Naive B cell (primary cell): ENCODE data around the gene PIK3C3. TPM values are rescaled to one million over a fixed set of nuclear protein-coding genes. Genes with fewer than 3 reads are reported as not detected.

Experiments
- ATAC-seq, 2 donors: fragments of 150-1000 bp; cut with Tn5 transposase; 2 replicates each; pipeline ENCODE4 v1.10.0; 2021; ENCODE audit warnings: low read depth in 2 of 2, mild to moderate bottlenecking in 2 of 2, moderate library complexity in 2 of 2
- DNase-seq: peaks from one replicate; pipeline ENCODE4 v3.0.0; 2022
- H3K27ac Mint-ChIP-seq, 6 donors: one replicate each; pipeline ENCODE4 v1.8.0; 2020 to 2022; ENCODE audit warnings: mild to moderate bottlenecking in 6 of 6, mixed read lengths in 6 of 6, moderate library complexity in 5 of 6, inconsistent platforms in 2 of 6
- H3K27me3 Mint-ChIP-seq, 3 donors: one replicate each; pipeline ENCODE4 v1.8.0; 2021 to 2022; ENCODE audit warnings: mixed read lengths in 3 of 3, mild to moderate bottlenecking in 1 of 3
- H3K36me3 Mint-ChIP-seq, 2 donors: one replicate each; pipeline ENCODE4 v1.8.0; 2020 to 2022; ENCODE audit warnings: mixed read lengths in 2 of 2, inconsistent platforms in 1 of 2, mild to moderate bottlenecking in 1 of 2
- H3K4me1 Mint-ChIP-seq, 3 donors: one replicate each; pipeline ENCODE4 v1.8.0; 2020 to 2022; ENCODE audit warnings: mixed read lengths in 3 of 3, inconsistent platforms in 1 of 3, mild to moderate bottlenecking in 1 of 3, moderate library complexity in 1 of 3
- H3K4me3 Mint-ChIP-seq, 8 donors: one replicate each; pipeline ENCODE4 v1.8.0; 2020 to 2022; ENCODE audit warnings: mild to moderate bottlenecking in 8 of 8, mixed read lengths in 8 of 8, moderate library complexity in 8 of 8, inconsistent platforms in 2 of 8
- H3K9me3 Mint-ChIP-seq, 7 donors: one replicate each; pipeline ENCODE4 v1.8.0; 2020 to 2022; ENCODE audit warnings: mixed read lengths in 7 of 7, mild to moderate bottlenecking in 5 of 7, inconsistent platforms in 2 of 7, moderate library complexity in 1 of 7
- polyA plus RNA-seq, 6 donors: library from polyadenylated mRNA; unstranded; fragments of 300-500 nt; fragmentation: Illumina TruSeq; gene quantifications; one replicate each; pipeline ENCODE4 v1.2.3, GENCODE V29; 2021; ENCODE audit warnings: low read depth in 6 of 6

PIK3C3 gene
- polyA plus RNA-seq, 6 donors from 2014 or later = 22.5 to 39.0 (median 34.2) TPM

GRCh38 chr18:42078711-42079110 lies 123.7 kb downstream of the PIK3C3 start:
- Mint-ChIP-seq H3K27me3 (no peaks in the 10 kb centered on the region), H3K36me3 (peaks cover 37 to 46% of the 10 kb centered on the region in 2 donors), H3K27ac (peak overlapping the region in 1 of 6 donors; percentile 29), H3K9me3 (no peaks in the 10 kb centered on the region), H3K4me3 (no peak overlapping the region), H3K4me1 (no peaks in the 10 kb centered on the region)
- ATAC-seq = no peak
- no peak for DNase-seq

- peak overlapping the region in 2 of 6 donors; percentile 30 to 33 for H3K27ac Mint-ChIP-seq
Measured at GRCh38 chr18:42080340-42080739, 125.3 kb downstream of the PIK3C3 start.

GRCh38 chr18:42082415-42083234 lies 127.6 kb downstream of the PIK3C3 start:
- Mint-ChIP-seq H3K36me3 (peaks cover 42 to 46% of the 10 kb centered on the region in 2 donors), H3K9me3 (peaks cover 3 to 14% (median 9%) of the 10 kb centered on the region in 7 donors), H3K27ac (peak overlapping the region in 1 of 6 donors; percentile 26), H3K27me3 (no peaks in the 10 kb centered on the region), H3K4me1 (peaks cover 0 to 2% (median 0%) of the 10 kb centered on the region in 3 donors), H3K4me3 (no peak overlapping the region)
- DNase-seq (no peak), ATAC-seq (no peak)

More at GRCh38 chr18:42080340-42080739, 125.3 kb downstream of the PIK3C3 start:
- no peak for ATAC-seq
- Mint-ChIP-seq H3K4me3 (no peak overlapping the region), H3K4me1 (no peaks in the 10 kb centered on the region), H3K27me3 (no peaks in the 10 kb centered on the region), H3K36me3 (peaks cover 38 to 46% of the 10 kb centered on the region in 2 donors), H3K9me3 (no peaks in the 10 kb centered on the region)
- no peak for DNase-seq

GRCh38 chr18:42086288-42086687 lies 131.3 kb downstream of the PIK3C3 start:
- DNase-seq (no peak), ATAC-seq (no peak)
- Mint-ChIP-seq H3K36me3 (peaks cover 31 to 38% of the 10 kb centered on the region in 2 donors), H3K4me1 (peaks cover 0 to 2% (median 0%) of the 10 kb centered on the region in 3 donors), H3K4me3 (peak overlapping the region in 1 of 8 donors; percentile 57), H3K27me3 (no peaks in the 10 kb centered on the region), H3K27ac (peak overlapping the region in 1 of 6 donors; percentile 20), H3K9me3 (peaks cover 3 to 14% (median 9%) of the 10 kb centered on the region in 7 donors)

GRCh38 chr18:42087235-42087634 lies 132.2 kb downstream of the PIK3C3 start:
- no peak overlapping the region for H3K4me3 Mint-ChIP-seq
- H3K27me3 Mint-ChIP-seq = no peaks in the 10 kb centered on the region
- H3K27ac Mint-ChIP-seq = no peak overlapping the region
- ATAC-seq = peak in 1 of 2 donors; percentile 25
- H3K36me3 Mint-ChIP-seq = peaks cover 22 to 29% of the 10 kb centered on the region in 2 donors
- H3K4me1 Mint-ChIP-seq = peaks cover 0 to 2% (median 0%) of the 10 kb centered on the region in 3 donors
- H3K9me3 Mint-ChIP-seq = peaks cover 3 to 14% (median 9%) of the 10 kb centered on the region in 7 donors
- no peak for DNase-seq

GRCh38 chr18:42087876-42088275 lies 132.8 kb downstream of the PIK3C3 start:
- ATAC-seq (no peak), DNase-seq (no peak)
- Mint-ChIP-seq H3K36me3 (peaks cover 15 to 24% of the 10 kb centered on the region in 2 donors), H3K4me1 (peaks cover 0 to 2% (median 0%) of the 10 kb centered on the region in 3 donors), H3K27me3 (no peaks in the 10 kb centered on the region), H3K4me3 (peak overlapping the region in 1 of 8 donors; percentile 41), H3K9me3 (peaks cover 3 to 14% (median 9%) of the 10 kb centered on the region in 7 donors), H3K27ac (peak overlapping the region in 1 of 6 donors; percentile 26)

- Mint-ChIP-seq H3K36me3 (peaks cover 4 to 6% of the 10 kb centered on the region in 2 donors), H3K4me3 (no peak overlapping the region)
Measured at GRCh38 chr18:42092848-42093247, 137.8 kb downstream of the PIK3C3 start.

GRCh38 chr18:42094875-42095274 lies 139.8 kb downstream of the PIK3C3 start:
- peaks cover 0 to 8% (median 0%) of the 10 kb centered on the region in 3 donors for H3K27me3 Mint-ChIP-seq
- no peaks in the 10 kb centered on the region for H3K36me3 Mint-ChIP-seq
- H3K27ac Mint-ChIP-seq = no peak overlapping the region
- ATAC-seq (no peak), DNase-seq (no peak)
- no peak overlapping the region for H3K4me3 Mint-ChIP-seq
- H3K4me1 Mint-ChIP-seq = no peaks in the 10 kb centered on the region
- peaks cover 0 to 2% (median 0%) of the 10 kb centered on the region in 7 donors for H3K9me3 Mint-ChIP-seq

More at GRCh38 chr18:42092848-42093247, 137.8 kb downstream of the PIK3C3 start:
- no peak overlapping the region for H3K27ac Mint-ChIP-seq
- H3K27me3 Mint-ChIP-seq = peaks cover 0 to 8% (median 0%) of the 10 kb centered on the region in 3 donors
- ATAC-seq (no peak), DNase-seq (no peak)
- no peaks in the 10 kb centered on the region for H3K4me1 Mint-ChIP-seq
- peaks cover 0 to 3% (median 0%) of the 10 kb centered on the region in 7 donors for H3K9me3 Mint-ChIP-seq

GRCh38 chr18:42095732-42096377 lies 140.8 kb downstream of the PIK3C3 start:
- peaks cover 0 to 8% (median 0%) of the 10 kb centered on the region in 3 donors for H3K27me3 Mint-ChIP-seq
- peaks cover 0 to 2% (median 0%) of the 10 kb centered on the region in 7 donors for H3K9me3 Mint-ChIP-seq
- DNase-seq = no peak
- no peaks in the 10 kb centered on the region for H3K4me1 Mint-ChIP-seq
- ATAC-seq = no peak
- no peak overlapping the region for H3K4me3 Mint-ChIP-seq
- peak overlapping the region in 1 of 6 donors; percentile 4 for H3K27ac Mint-ChIP-seq
- no peaks in the 10 kb centered on the region for H3K36me3 Mint-ChIP-seq

GRCh38 chr18:42100248-42100647 lies 145.2 kb downstream of the PIK3C3 start:
- ATAC-seq (no peak), DNase-seq (no peak)
- Mint-ChIP-seq H3K9me3 (peaks cover 0 to 2% (median 0%) of the 10 kb centered on the region in 7 donors), H3K4me3 (no peak overlapping the region), H3K27me3 (peaks cover 0 to 8% (median 0%) of the 10 kb centered on the region in 3 donors), H3K27ac (no peak overlapping the region), H3K36me3 (no peaks in the 10 kb centered on the region), H3K4me1 (no peaks in the 10 kb centered on the region)

GRCh38 chr18:42100911-42101310 lies 145.9 kb downstream of the PIK3C3 start:
- DNase-seq (no peak), ATAC-seq (no peak)
- Mint-ChIP-seq H3K27me3 (peaks cover 0 to 8% (median 0%) of the 10 kb centered on the region in 3 donors), H3K4me3 (no peak overlapping the region), H3K27ac (no peak overlapping the region), H3K36me3 (no peaks in the 10 kb centered on the region), H3K4me1 (no peaks in the 10 kb centered on the region), H3K9me3 (peaks cover 0 to 2% (median 0%) of the 10 kb centered on the region in 7 donors)

GRCh38 chr18:42105394-42105793 lies 150.4 kb downstream of the PIK3C3 start:
- ATAC-seq (no peak), DNase-seq (no peak)
- Mint-ChIP-seq H3K36me3 (no peaks in the 10 kb centered on the region), H3K4me3 (no peak overlapping the region), H3K27me3 (no peaks in the 10 kb centered on the region), H3K4me1 (no peaks in the 10 kb centered on the region), H3K27ac (no peak overlapping the region), H3K9me3 (no peaks in the 10 kb centered on the region)

GRCh38 chr18:42106784-42107183 lies 151.8 kb downstream of the PIK3C3 start:
- no peak overlapping the region for H3K4me3 Mint-ChIP-seq
- H3K27ac Mint-ChIP-seq = no peak overlapping the region
- no peaks in the 10 kb centered on the region for H3K36me3 Mint-ChIP-seq
- ATAC-seq = no peak
- H3K9me3 Mint-ChIP-seq = no peaks in the 10 kb centered on the region
- no peaks in the 10 kb centered on the region for H3K27me3 Mint-ChIP-seq
- H3K4me1 Mint-ChIP-seq = no peaks in the 10 kb centered on the region
- DNase-seq = no peak
